Large intestine (tissue), 3 donors: ENCODE measurements around the gene EIF2B2. TPM values are rescaled to one million over a fixed set of nuclear protein-coding genes. Genes with fewer than 3 reads are reported as not detected.

ENCODE experiments used
- DNase-seq, 2 donors: peaks; one replicate each; pipeline versions ENCODE4 v3.0.0 to v3.0.0-alpha.2; 2013
- H3K27ac ChIP-seq: one replicate; pipeline ENCODE4 v1.5.1; 2013; ENCODE audit warnings: low read length
- H3K27me3 ChIP-seq: 2 replicates; pipeline ENCODE4 v1.6.1; 2013; ENCODE audit warnings: low read length; ENCODE audit not compliant: control insufficient read depth, insufficient read depth
- H3K36me3 ChIP-seq: 2 replicates; pipeline ENCODE4 v1.6.1; 2013; ENCODE audit warnings: low read length; ENCODE audit not compliant: control insufficient read depth, insufficient read depth
- H3K4me1 ChIP-seq: one replicate; pipeline ENCODE4 v1.6.1; 2013; ENCODE audit warnings: low read length; ENCODE audit not compliant: control insufficient read depth, insufficient read depth
- H3K4me3 ChIP-seq: one replicate; pipeline ENCODE4 v1.5.1; 2013; ENCODE audit warnings: low read length
- H3K9me3 ChIP-seq: one replicate; pipeline ENCODE4 v1.6.1; 2013; ENCODE audit warnings: mild to moderate bottlenecking, low read depth, low read length, moderate library complexity; ENCODE audit not compliant: control insufficient read depth
- WGBS: methylation state at CpG from one replicate; pipeline ENCODE4 v1.1.5; 2013; ENCODE audit warnings: low lambda C conversion rate; ENCODE audit not compliant: insufficient coverage; 5-methylcytosine and 5-hydroxymethylcytosine counted together
- polyA plus RNA-seq: library from polyadenylated mRNA; unstranded; fragments of 120-200 nt; gene quantifications from one replicate; pipeline ENCODE4 v1.2.1, GENCODE V29; 2013

EIF2B2 gene
- polyA plus RNA-seq, 1 donor, result 39.8 TPM

- no CpG with 5 or more reads among the region's 5 CpGs for WGBS
- H3K9me3 ChIP-seq, result no peaks in the 10 kb centered on the region
- H3K36me3 ChIP-seq, result no peaks in the 10 kb centered on the region
- H3K4me1 ChIP-seq, result peaks cover 4% of the 10 kb centered on the region
- no peak overlapping the region for H3K4me3 ChIP-seq
- DNase-seq, result no peak
- H3K27me3 ChIP-seq, result no peaks in the 10 kb centered on the region
- no peak overlapping the region for H3K27ac ChIP-seq
These were observed 28.8 kb upstream of the EIF2B2 start for GRCh38 chr14:74973905-74974363.

GRCh38 chr14:74974364-74975058, 28.2 kb upstream of the EIF2B2 start:
- H3K4me1 ChIP-seq, result peaks cover 4% of the 10 kb centered on the region
- no peak for DNase-seq
- no peak overlapping the region for H3K4me3 ChIP-seq
- no peaks in the 10 kb centered on the region for H3K27me3 ChIP-seq
- WGBS, result no CpG with 5 or more reads among the region's 15 CpGs
- H3K27ac ChIP-seq, result no peak overlapping the region
- no peaks in the 10 kb centered on the region for H3K9me3 ChIP-seq
- no peaks in the 10 kb centered on the region for H3K36me3 ChIP-seq

GRCh38 chr14:74975059-74975810, 27.5 kb upstream of the EIF2B2 start:
- peak in 1 of 2 donors; percentile 39 for DNase-seq
- no peak overlapping the region for H3K4me3 ChIP-seq
- H3K27ac ChIP-seq, result no peak overlapping the region
- no peaks in the 10 kb centered on the region for H3K36me3 ChIP-seq
- H3K4me1 ChIP-seq, result peaks cover 5% of the 10 kb centered on the region
- H3K9me3 ChIP-seq, result no peaks in the 10 kb centered on the region
- no CpG with 5 or more reads among the region's 12 CpGs for WGBS
- no peaks in the 10 kb centered on the region for H3K27me3 ChIP-seq

GRCh38 chr14:74976264-74977113, 26.2 kb upstream of the EIF2B2 start:
- H3K36me3 ChIP-seq, result no peaks in the 10 kb centered on the region
- no peaks in the 10 kb centered on the region for H3K27me3 ChIP-seq
- no peak for DNase-seq
- H3K9me3 ChIP-seq, result no peaks in the 10 kb centered on the region
- H3K4me3 ChIP-seq, result no peak overlapping the region
- no CpG with 5 or more reads among the region's 11 CpGs for WGBS
- peaks cover 10% of the 10 kb centered on the region for H3K4me1 ChIP-seq
- H3K27ac ChIP-seq, result no peak overlapping the region

- Histone ChIP-seq H3K4me1 (peaks cover 10% of the 10 kb centered on the region), H3K27ac (no peak overlapping the region), H3K36me3 (no peaks in the 10 kb centered on the region), H3K27me3 (no peaks in the 10 kb centered on the region), H3K9me3 (no peaks in the 10 kb centered on the region), H3K4me3 (no peak overlapping the region)
- no CpG with 5 or more reads among the region's 12 CpGs for WGBS
- no peak for DNase-seq
These were observed 25.4 kb upstream of the EIF2B2 start for GRCh38 chr14:74977164-74977900.

- Histone ChIP-seq H3K4me3 (no peak overlapping the region), H3K27ac (no peak overlapping the region), H3K4me1 (peaks cover 10% of the 10 kb centered on the region), H3K36me3 (no peaks in the 10 kb centered on the region), H3K27me3 (no peaks in the 10 kb centered on the region), H3K9me3 (no peaks in the 10 kb centered on the region)
- DNase-seq, result no peak
- no CpG with 5 or more reads among the region's 6 CpGs for WGBS
These were observed 24.8 kb upstream of the EIF2B2 start for GRCh38 chr14:74977901-74978385.

GRCh38 chr14:74978416-74978947, 24.2 kb upstream of the EIF2B2 start:
- Histone ChIP-seq H3K4me3 (no peak overlapping the region), H3K36me3 (no peaks in the 10 kb centered on the region), H3K27ac (no peak overlapping the region), H3K9me3 (no peaks in the 10 kb centered on the region), H3K27me3 (no peaks in the 10 kb centered on the region), H3K4me1 (peaks cover 10% of the 10 kb centered on the region)
- DNase-seq, result no peak
- no CpG with 5 or more reads among the region's 11 CpGs for WGBS

GRCh38 chr14:74979029-74979428, 23.7 kb upstream of the EIF2B2 start:
- WGBS, result no CpG with 5 or more reads among the region's 4 CpGs
- no peak for DNase-seq
- H3K4me3 ChIP-seq, result no peak overlapping the region
- no peaks in the 10 kb centered on the region for H3K36me3 ChIP-seq
- no peak overlapping the region for H3K27ac ChIP-seq
- no peaks in the 10 kb centered on the region for H3K9me3 ChIP-seq
- no peaks in the 10 kb centered on the region for H3K27me3 ChIP-seq
- peaks cover 10% of the 10 kb centered on the region for H3K4me1 ChIP-seq

GRCh38 chr14:74979442-74980397, 23.0 kb upstream of the EIF2B2 start:
- no CpG with 5 or more reads among the region's 23 CpGs for WGBS
- Histone ChIP-seq H3K9me3 (no peaks in the 10 kb centered on the region), H3K4me1 (peaks cover 8% of the 10 kb centered on the region), H3K36me3 (no peaks in the 10 kb centered on the region), H3K27me3 (no peaks in the 10 kb centered on the region), H3K27ac (no peak overlapping the region), H3K4me3 (no peak overlapping the region)
- DNase-seq, result no peak
